ENCODE results near the gene NAGLU.

The NAGLU gene

DNA sequence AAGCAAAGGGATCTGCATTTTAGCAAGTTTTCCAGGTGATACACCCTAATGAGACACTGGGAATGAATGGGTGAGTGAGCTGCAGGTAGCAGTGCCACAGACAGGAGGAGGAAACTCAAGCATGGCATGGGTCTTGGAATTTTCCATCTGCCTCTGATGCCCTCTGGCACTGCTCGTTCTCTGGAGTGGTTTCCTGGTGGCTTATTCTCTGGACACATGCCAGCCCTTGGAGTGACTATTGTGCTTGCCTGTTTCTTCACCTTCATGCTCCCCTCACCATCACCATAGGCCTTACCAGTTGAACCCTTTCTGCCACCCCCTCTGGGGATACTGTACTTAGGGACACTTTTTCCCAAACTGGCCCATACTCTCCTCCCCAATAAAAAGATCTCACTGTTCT is 27.5 kb downstream of the NAGLU start:
- no peak for DNase-seq (ENCODE audit: low read depth)
- H3K4me3 ChIP-seq (ENCODE audit: control insufficient read depth, low read depth, low read length): peak overlapping the region; percentile 69; the same call in 1 of the 2 replicates
- TF ChIP-seq, protein P1, sequence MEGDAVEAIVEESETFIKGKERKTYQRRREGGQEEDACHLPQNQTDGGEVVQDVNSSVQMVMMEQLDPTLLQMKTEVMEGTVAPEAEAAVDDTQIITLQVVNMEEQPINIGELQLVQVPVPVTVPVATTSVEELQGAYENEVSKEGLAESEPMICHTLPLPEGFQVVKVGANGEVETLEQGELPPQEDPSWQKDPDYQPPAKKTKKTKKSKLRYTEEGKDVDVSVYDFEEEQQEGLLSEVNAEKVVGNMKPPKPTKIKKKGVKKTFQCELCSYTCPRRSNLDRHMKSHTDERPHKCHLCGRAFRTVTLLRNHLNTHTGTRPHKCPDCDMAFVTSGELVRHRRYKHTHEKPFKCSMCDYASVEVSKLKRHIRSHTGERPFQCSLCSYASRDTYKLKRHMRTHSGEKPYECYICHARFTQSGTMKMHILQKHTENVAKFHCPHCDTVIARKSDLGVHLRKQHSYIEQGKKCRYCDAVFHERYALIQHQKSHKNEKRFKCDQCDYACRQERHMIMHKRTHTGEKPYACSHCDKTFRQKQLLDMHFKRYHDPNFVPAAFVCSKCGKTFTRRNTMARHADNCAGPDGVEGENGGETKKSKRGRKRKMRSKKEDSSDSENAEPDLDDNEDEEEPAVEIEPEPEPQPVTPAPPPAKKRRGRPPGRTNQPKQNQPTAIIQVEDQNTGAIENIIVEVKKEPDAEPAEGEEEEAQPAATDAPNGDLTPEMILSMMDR (IDR thresholded peaks at IDR 0.05; ENCODE audit: control insufficient read depth, insufficient read depth, low read depth, low read length, missing control alignments): no peak

DNA sequence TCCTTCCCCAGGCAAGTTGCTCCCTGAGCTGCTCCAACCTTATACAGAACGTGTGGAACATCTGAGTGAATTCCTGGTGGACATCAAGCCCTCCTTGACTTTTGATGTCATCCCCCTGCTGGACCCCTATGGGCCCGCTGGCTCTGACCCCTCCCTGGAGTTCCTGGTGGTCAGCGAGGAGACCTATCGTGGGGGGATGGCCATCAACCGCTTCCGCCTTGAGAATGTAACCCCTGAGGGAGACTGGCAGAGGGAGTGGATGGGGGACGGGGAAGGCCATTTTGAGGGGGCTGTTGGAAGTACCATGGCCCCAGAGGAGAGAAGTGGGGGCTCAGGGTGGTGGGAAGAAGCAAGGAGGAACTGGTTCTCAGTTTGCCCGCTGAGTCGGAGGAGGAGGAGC is 27.9 kb downstream of the NAGLU start:
- no peak for DNase-seq (ENCODE audit: low read depth)
- TF ChIP-seq, protein P1 (IDR thresholded peaks at IDR 0.05; ENCODE audit: control insufficient read depth, insufficient read depth, low read depth, low read length, missing control alignments): no peak
- no peak overlapping the region for H3K4me3 ChIP-seq (ENCODE audit: control insufficient read depth, low read depth, low read length)

DNA sequence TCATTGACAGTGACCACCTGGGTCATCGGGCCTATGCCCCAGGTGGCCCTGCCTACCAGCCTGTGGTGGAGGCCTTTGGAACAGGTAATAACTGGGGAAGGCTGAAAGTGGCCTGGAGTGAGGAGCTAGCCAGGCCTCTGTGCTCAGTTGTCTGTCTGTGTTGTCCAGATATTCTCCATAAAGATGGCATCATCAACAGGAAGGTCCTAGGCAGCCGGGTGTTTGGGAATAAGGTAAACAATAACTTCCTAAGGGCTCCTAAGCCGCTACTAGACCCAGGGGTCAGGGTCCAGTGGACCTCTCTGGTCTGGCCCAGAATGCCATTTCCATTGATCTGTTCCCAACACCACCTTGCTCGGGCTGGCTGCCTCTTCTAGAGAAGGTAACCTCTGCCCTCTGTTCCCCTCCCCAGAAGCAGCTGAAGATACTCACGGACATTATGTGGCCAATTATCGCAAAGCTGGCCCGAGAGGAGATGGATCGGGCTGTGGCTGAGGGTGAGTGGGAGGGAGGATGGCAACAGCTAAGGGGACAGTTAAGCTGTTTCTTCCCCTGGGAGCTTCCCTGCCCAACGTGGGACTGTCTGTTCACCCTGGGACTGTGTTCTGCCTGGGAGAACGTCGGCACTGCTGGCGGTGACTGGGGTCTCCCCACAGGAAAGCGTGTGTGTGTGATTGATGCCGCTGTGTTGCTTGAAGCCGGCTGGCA is 28.9 kb downstream of the NAGLU start:
- no peak overlapping the region for H3K4me3 ChIP-seq (ENCODE audit: control insufficient read depth, low read depth, low read length)
- no peak for DNase-seq (ENCODE audit: low read depth)
- TF ChIP-seq, protein P1 (IDR thresholded peaks at IDR 0.05; ENCODE audit: control insufficient read depth, insufficient read depth, low read depth, low read length, missing control alignments): no peak

DNA sequence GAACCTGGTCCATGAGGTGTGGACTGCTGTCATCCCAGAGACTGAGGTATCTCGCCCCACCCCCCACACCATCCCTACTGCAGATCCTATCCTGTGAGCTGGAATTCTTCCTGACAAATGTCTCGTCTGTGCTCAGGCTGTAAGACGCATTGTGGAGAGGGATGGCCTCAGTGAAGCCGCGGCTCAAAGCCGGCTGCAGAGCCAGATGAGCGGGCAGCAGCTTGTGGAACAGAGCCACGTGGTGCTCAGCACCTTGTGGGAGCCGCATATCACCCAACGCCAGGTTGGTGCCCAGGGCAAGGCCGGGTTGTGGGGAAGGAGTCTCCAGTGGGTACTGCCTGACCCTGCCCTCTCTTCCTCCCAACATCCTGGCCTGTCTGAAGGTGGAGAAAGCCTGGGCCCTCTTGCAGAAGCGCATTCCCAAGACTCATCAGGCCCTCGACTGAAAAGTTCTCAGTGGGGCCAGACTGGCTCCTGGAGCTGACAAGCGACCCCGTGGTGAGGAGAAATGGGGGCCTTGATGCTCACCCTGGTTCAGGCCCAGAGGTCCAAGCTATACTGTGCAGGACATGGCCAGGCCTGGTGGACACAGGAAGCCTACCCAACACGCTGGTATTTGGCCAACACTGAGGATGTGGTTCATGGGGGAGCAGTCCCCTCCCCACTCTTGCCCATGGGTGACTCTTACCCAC is 29.6 kb downstream of the NAGLU start:
- TF ChIP-seq, protein P1 (IDR thresholded peaks at IDR 0.05; ENCODE audit: control insufficient read depth, insufficient read depth, low read depth, low read length, missing control alignments): no peak
- DNase-seq (ENCODE audit: low read depth): no peak
- no peak overlapping the region for H3K4me3 ChIP-seq (ENCODE audit: control insufficient read depth, low read depth, low read length)

DNA sequence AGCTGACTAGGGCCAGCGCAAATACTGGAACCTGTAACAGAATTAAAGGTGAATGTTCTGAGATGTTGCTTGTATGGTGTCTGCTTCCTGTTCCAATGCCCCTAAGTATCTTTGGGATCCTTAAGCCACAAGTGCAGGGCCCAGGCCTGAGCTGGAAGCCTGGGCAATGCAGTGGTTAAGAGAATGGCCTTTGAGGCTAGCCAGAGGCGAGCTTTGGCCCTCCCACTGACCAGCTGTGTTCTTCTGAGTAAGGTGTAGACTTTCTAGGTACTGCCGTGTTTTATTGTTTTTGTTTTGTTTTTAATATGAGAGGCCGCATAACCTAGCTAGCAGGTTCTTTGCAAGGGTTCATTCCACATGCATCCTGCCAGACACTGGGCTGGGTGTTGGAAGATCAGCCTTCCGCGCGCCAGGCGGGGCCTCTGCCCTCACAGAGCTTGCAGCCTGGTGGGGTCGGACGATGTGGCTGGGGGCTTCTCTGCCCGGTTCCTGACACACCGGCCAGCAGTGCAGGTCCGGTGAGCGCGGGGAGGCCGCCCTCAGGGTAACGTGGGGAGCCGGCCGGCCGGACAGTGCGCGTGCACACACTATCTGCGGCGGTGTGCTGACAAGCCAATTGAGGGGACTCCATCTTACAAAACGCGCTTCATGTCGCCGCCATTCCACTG is 30.3 kb downstream of the NAGLU start:
- TF ChIP-seq, protein P1 (IDR thresholded peaks at IDR 0.05; ENCODE audit: control insufficient read depth, insufficient read depth, low read depth, low read length, missing control alignments): no peak
- peak overlapping the region; percentile 96 for H3K4me3 ChIP-seq (ENCODE audit: control insufficient read depth, low read depth, low read length)
- DNase-seq (ENCODE audit: low read depth): no peak

DNA sequence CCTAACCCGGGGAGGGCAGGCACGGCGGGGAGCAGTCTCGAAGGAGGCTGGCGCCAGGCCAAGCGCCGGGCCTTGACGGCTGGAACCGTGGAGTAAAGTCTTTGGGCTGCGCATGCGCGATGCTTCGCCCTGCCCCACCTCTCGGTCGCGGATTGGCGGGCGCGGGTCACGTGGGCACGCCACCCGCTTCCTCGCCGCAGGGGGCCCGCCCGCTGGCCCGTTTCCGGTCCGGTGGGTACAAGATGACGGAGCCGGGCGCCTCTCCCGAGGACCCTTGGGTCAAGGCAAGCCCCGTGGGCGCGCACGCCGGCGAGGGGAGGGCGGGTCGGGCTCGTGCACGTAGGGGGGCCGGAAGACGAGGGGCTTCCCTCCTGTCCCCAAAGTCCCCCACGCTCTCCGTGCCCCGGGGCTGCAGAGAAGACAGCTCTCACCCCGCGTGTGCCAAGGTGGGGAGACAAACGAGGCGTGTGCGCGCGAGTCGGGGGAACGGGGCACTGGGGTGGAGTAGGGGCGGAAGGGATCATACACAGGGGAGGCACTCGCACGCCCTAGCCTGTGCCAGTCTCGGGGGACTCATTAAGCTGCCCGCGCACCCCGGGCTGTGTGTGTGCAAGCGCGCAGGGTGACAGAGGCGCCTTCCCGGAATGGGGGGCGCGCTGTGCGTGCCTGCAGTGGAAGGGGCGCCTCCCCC is 31.0 kb downstream of the NAGLU start, which contains the start of gene MLX:
Gene MLX, plus strand, starts transcription at position 218 of the 691 bp plus-strand sequence. Its CDS starts 25 bp downstream, at position 243.
- peak within 1 kb of the TSS; percentile 96 for H3K4me3 ChIP-seq (ENCODE audit: control insufficient read depth, low read depth, low read length)
- TF ChIP-seq, protein P1 (IDR thresholded peaks at IDR 0.05; ENCODE audit: control insufficient read depth, insufficient read depth, low read depth, low read length, missing control alignments): no peak
- DNase-seq (ENCODE audit: low read depth): peak; percentile 39

All from AG09309 (cell line).